Fibroblast of lung (primary cell): ENCODE results near the gene MSI2.

ENCODE experiments used
- CTCF ChIP-seq, 2 donors: IDR thresholded peaks in 1 of 2; conservative IDR thresholded peaks in 1 of 2; 1 replicate in 1 of 2; 2 replicates in 1 of 2; pipeline ENCODE4 v1.5.1; 2011 to 2012; ENCODE audit warnings: low read length in 2 of 2, control low read depth in 1 of 2, inconsistent platforms in 1 of 2, low read depth in 1 of 2, mild to moderate bottlenecking in 1 of 2
- EZH2 ChIP-seq: IDR thresholded peaks from 2 replicates; pipeline ENCODE4 v1.5.1; 2012; ENCODE audit warnings: low read length, control low read depth, mild to moderate bottlenecking; ENCODE audit errors: missing control alignments

GRCh38 chr17:57579245-57579644, 322.9 kb downstream of the MSI2 start:
- TF ChIP-seq CTCF (conservative IDR thresholded peaks at IDR 0.05 in 1 of 2, IDR thresholded peaks at IDR 0.05 in 1 of 2; ENCODE audit: low read depth in 1 of 2, low read length in 2 of 2) (no peak), EZH2 (no peak)
